SU-DHL-6 (cell line): Measurements from ENCODE around the gene TMEM203.

Experiments
- CTCF ChIP-seq: fragments of 200-600 bp; sonication (generic); IDR thresholded peaks from one replicate; pipeline ENCODE4 v1.5.1; 2017; ENCODE audit warnings: antibody characterized with exemption, mild to moderate bottlenecking, low read length, moderate library complexity; ENCODE audit not compliant: insufficient read depth, poor library complexity, severe bottlenecking
- EZH2phosphoT487 ChIP-seq: fragments of 200-600 bp; sonication (generic), shearing (Covaris generic); conservative IDR thresholded peaks from 2 replicates; pipeline ENCODE4 v1.6.1; 2018; ENCODE audit warnings: mild to moderate bottlenecking, antibody characterized with exemption, low read length, moderate library complexity, mixed read lengths

DNA sequence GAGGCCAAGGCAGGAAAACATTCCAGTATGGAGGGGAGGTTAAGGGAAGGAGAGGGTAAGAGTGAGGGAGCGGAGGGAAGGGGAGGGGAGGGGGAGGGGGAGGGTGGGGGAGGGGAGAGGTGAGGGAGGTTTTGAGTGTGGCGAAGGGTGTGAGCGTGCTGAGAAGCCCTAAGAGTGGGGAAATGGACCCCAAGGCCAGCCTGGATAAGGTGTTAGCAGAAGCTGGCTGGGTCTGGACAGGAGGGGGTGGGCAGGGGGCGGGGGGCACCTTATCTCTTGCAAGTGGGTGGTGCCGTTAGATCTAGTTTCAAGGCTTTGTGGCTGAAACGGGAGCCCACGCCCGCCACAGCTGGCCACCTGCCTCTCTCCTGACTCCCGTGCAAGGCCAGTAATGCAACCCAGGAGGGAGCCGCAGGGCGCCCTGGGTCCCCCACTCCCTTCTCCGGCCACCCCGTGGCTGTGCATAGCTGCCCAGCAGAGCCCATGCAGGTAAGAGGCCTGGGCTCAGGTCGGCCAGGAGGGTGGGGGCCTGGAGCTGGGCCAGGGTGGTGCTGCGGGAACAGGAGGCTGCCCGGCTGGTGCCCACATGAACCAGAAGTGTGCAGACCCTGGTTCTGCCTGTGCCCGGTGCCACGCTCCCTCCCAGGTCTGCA, 22.5 kb upstream of the TMEM203 start:
- TF ChIP-seq CTCF (no peak), EZH2phosphoT487 (no peak)
